DND-41 (cell line): Measurements from ENCODE around the gene GRM4.

ENCODE experiments used
- EZH2 ChIP-seq: IDR thresholded peaks from 3 replicates; pipeline ENCODE4 v1.6.1; 2012; ENCODE audit warnings: borderline replicate concordance, low read depth, mild to moderate bottlenecking, moderate library complexity, low read length, inconsistent platforms; ENCODE audit not compliant: severe bottlenecking
- TF ChIP-seq, protein P1 (sequence below): IDR thresholded peaks from 2 replicates; pipeline ENCODE4 v1.5.1; 2012; ENCODE audit warnings: borderline replicate concordance, low read length, moderate library complexity, mild to moderate bottlenecking; ENCODE audit not compliant: poor library complexity, severe bottlenecking; ENCODE audit errors: extremely low read depth

DNA sequence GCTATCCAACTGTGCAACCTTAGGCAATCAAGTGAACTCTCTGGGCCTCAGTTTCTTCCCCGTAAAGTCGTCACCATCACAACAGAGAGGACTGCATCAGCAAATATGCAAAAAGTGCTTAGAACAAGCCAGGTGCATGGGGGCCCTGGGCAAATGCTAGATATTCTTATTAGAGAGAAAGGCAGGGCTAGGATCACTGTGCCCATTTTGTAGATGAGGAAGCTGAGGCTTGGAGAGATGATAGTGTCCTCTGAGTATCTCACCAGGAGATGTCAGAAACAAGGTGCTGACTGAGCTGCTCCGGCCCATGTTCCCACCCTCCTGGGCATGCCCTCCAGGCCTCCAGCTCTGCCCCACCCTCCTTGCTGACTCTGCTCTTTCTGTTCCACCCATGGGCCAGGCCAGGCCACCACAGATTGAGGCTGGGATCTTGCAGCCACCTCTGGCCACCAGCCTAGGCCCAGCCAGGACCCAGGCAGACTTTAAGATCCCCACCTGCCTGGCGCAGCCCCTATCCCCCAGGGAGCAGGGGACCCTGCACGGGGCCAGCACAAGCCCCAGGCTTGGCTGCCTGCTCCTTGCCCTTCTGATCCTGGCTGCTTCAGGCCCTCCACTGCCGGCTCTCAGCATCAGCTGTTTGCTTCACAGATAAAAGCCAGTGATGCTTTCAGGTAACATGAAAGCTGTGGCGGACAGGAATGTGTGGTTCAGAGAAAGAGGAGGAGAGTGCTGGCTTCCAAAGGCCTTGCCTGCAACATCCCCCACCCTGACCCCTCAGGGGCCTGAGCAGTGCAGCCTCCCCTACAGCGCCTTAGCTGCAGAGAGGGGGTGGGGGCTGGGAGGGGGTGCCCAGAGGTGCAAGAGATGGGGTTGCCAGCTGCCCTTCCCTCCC is 47.6 kb downstream of the GRM4 start:
- TF ChIP-seq, protein P1, sequence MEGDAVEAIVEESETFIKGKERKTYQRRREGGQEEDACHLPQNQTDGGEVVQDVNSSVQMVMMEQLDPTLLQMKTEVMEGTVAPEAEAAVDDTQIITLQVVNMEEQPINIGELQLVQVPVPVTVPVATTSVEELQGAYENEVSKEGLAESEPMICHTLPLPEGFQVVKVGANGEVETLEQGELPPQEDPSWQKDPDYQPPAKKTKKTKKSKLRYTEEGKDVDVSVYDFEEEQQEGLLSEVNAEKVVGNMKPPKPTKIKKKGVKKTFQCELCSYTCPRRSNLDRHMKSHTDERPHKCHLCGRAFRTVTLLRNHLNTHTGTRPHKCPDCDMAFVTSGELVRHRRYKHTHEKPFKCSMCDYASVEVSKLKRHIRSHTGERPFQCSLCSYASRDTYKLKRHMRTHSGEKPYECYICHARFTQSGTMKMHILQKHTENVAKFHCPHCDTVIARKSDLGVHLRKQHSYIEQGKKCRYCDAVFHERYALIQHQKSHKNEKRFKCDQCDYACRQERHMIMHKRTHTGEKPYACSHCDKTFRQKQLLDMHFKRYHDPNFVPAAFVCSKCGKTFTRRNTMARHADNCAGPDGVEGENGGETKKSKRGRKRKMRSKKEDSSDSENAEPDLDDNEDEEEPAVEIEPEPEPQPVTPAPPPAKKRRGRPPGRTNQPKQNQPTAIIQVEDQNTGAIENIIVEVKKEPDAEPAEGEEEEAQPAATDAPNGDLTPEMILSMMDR, result no peak
- TF ChIP-seq EZH2, result no peak
